HG02610 (cell line): Measurements from ENCODE around the gene IQCN.

Experiments used
- ATAC-seq: cut with Tn5 transposase; IDR thresholded peaks from one replicate; pipeline ENCODE4 v1.9.1; 2021; ENCODE audit warnings: mild to moderate bottlenecking, moderate library complexity; ENCODE audit not compliant: unreplicated experiment

IQCN gene

GRCh38 chr19:18234194-18234593 is 40.1 kb downstream of the IQCN start:
- no peak for ATAC-seq

GRCh38 chr19:18233224-18233825 is 40.9 kb downstream of the IQCN start:
- ATAC-seq = no peak

GRCh38 chr19:18232540-18233223 is 41.6 kb downstream of the IQCN start:
- ATAC-seq = no peak

GRCh38 chr19:18231775-18232174 is 42.5 kb downstream of the IQCN start:
- no peak for ATAC-seq

GRCh38 chr19:18230941-18231734 is 43.1 kb downstream of the IQCN start:
- no peak for ATAC-seq

- ATAC-seq = no peak
Measured at GRCh38 chr19:18229915-18230314, 44.3 kb downstream of the IQCN start.

- no peak for ATAC-seq
Measured at GRCh38 chr19:18229474-18229873, 44.8 kb downstream of the IQCN start.

- ATAC-seq = no peak
Measured at GRCh38 chr19:18227781-18228271, 46.4 kb downstream of the IQCN start.

- no peak for ATAC-seq
Measured at GRCh38 chr19:18226956-18227780, 47.1 kb downstream of the IQCN start.

- ATAC-seq = no peak
Measured at GRCh38 chr19:18225702-18226468, 48.4 kb downstream of the IQCN start, which contains the start of gene PDE4C. PDE4C (minus strand) TSS chr19:18226438; CDS start chr19:18226415, 23 bp downstream.

GRCh38 chr19:18225355-18225701 is 48.9 kb downstream of the IQCN start:
- no peak for ATAC-seq

GRCh38 chr19:18224525-18225354 is 49.5 kb downstream of the IQCN start:
- ATAC-seq = peak; percentile 88

- ATAC-seq = no peak
Measured at GRCh38 chr19:18223860-18224524, 50.3 kb downstream of the IQCN start.

GRCh38 chr19:18221815-18222725 is 52.2 kb downstream of the IQCN start:
- no peak for ATAC-seq

GRCh38 chr19:18220632-18221275 is 53.5 kb downstream of the IQCN start:
- no peak for ATAC-seq

GRCh38 chr19:18219911-18220631 is 54.2 kb downstream of the IQCN start:
- ATAC-seq = no peak

GRCh38 chr19:18218600-18218999 is 55.7 kb downstream of the IQCN start:
- no peak for ATAC-seq
